T1000 (cell line): ENCODE results near the gene ANKFN1.

Source experiments
- DNase-seq: peaks from one replicate; lab custom pipeline; 2025; ENCODE audit warnings: mixed read lengths; lab: John Stamatoyannopoulos, UW

ANKFN1 gene

GRCh38 chr17:56445692-56446411 is 292.6 kb downstream of the ANKFN1 start:
- no peak for DNase-seq

- no peak for DNase-seq
Observed at GRCh38 chr17:56447171-56447570, 293.9 kb downstream of the ANKFN1 start.

- no peak for DNase-seq
Observed at GRCh38 chr17:56448371-56448770, 295.1 kb downstream of the ANKFN1 start.

- DNase-seq = no peak
Observed at GRCh38 chr17:56449176-56449575, 295.9 kb downstream of the ANKFN1 start.

- no peak for DNase-seq
Observed at GRCh38 chr17:56451629-56452028, 298.4 kb downstream of the ANKFN1 start.

GRCh38 chr17:56452461-56452860 is 299.2 kb downstream of the ANKFN1 start:
- no peak for DNase-seq

- no peak for DNase-seq
Observed at GRCh38 chr17:56457501-56457900, 304.2 kb downstream of the ANKFN1 start.

- DNase-seq = no peak
Observed at GRCh38 chr17:56465886-56466285, 312.6 kb downstream of the ANKFN1 start.

GRCh38 chr17:56468840-56469239 is 315.6 kb downstream of the ANKFN1 start:
- DNase-seq = no peak

- no peak for DNase-seq
Observed at GRCh38 chr17:56471696-56472095, 318.4 kb downstream of the ANKFN1 start.

- DNase-seq = no peak
Observed at GRCh38 chr17:56475116-56475515, 321.8 kb downstream of the ANKFN1 start.

GRCh38 chr17:56478836-56479447 is 325.7 kb downstream of the ANKFN1 start:
- DNase-seq = no peak

- no peak for DNase-seq
Observed at GRCh38 chr17:56480501-56480900, 327.2 kb downstream of the ANKFN1 start.

GRCh38 chr17:56481659-56482058 is 328.4 kb downstream of the ANKFN1 start:
- no peak for DNase-seq

- DNase-seq = no peak
Observed at GRCh38 chr17:56482229-56482628, 329.0 kb downstream of the ANKFN1 start.

- DNase-seq = no peak
Observed at GRCh38 chr17:56486732-56487131, 333.5 kb downstream of the ANKFN1 start.

- no peak for DNase-seq
Observed at GRCh38 chr17:56488800-56489199, 335.5 kb downstream of the ANKFN1 start.

GRCh38 chr17:56489980-56490379 is 336.7 kb downstream of the ANKFN1 start:
- no peak for DNase-seq

GRCh38 chr17:56495556-56495955 is 342.3 kb downstream of the ANKFN1 start:
- DNase-seq = no peak

GRCh38 chr17:56497132-56497531 is 343.9 kb downstream of the ANKFN1 start:
- DNase-seq = no peak

- no peak for DNase-seq
Observed at GRCh38 chr17:56499799-56500388, 346.6 kb downstream of the ANKFN1 start.

GRCh38 chr17:56502120-56502654 is 348.9 kb downstream of the ANKFN1 start:
- no peak for DNase-seq

- DNase-seq = no peak
Observed at GRCh38 chr17:56505154-56505756, 352.0 kb downstream of the ANKFN1 start.
